Liver (tissue), 9 donors: ENCODE data around the gene GFOD2. TPM values are rescaled to one million over a fixed set of nuclear protein-coding genes. Genes with fewer than 3 reads are reported as not detected.

Experiments
- DNase-seq: peaks from one replicate; pipeline ENCODE4 v3.0.0-alpha.2; 2017; ENCODE audit warnings: low spot score
- H3K27ac ChIP-seq, 2 donors: one replicate each; pipeline ENCODE4 v1.7.0; 2013; ENCODE audit warnings: inconsistent platforms in 2 of 2, low read length in 2 of 2, control low read depth in 1 of 2, low read depth in 1 of 2, mild to moderate bottlenecking in 1 of 2
- H3K27me3 ChIP-seq, 4 donors: one replicate each; pipeline versions ENCODE4 v1.6.1 to v1.7.0; 2013; ENCODE audit warnings: low read length in 3 of 4, inconsistent platforms in 1 of 4, mild to moderate bottlenecking in 1 of 4, moderate library complexity in 1 of 4; ENCODE audit not compliant: control insufficient read depth in 4 of 4, insufficient read depth in 4 of 4
- H3K36me3 ChIP-seq, 4 donors: one replicate each; pipeline versions ENCODE4 v1.6.1 to v1.7.0; 2013; ENCODE audit warnings: low read length in 3 of 4, mild to moderate bottlenecking in 3 of 4, low read depth in 1 of 4, moderate library complexity in 1 of 4; ENCODE audit not compliant: control insufficient read depth in 4 of 4, insufficient read depth in 3 of 4
- H3K4me1 ChIP-seq, 4 donors: one replicate each; pipeline versions ENCODE4 v1.6.1 to v1.7.0; 2013; ENCODE audit warnings: low read length in 3 of 4, mild to moderate bottlenecking in 3 of 4, moderate library complexity in 1 of 4; ENCODE audit not compliant: control insufficient read depth in 4 of 4, insufficient read depth in 4 of 4
- H3K4me3 ChIP-seq, 3 donors: one replicate each; pipeline versions ENCODE4 v1.6.1 to v1.7.0; 2013; ENCODE audit warnings: low read length in 3 of 3, control low read depth in 1 of 3, low read depth in 1 of 3, mild to moderate bottlenecking in 1 of 3
- H3K9ac ChIP-seq, 2 donors: one replicate each; pipeline ENCODE4 v1.7.0; 2013; ENCODE audit warnings: low read length in 2 of 2, mild to moderate bottlenecking in 2 of 2, moderate library complexity in 2 of 2, control low read depth in 1 of 2, low read depth in 1 of 2
- H3K9me3 ChIP-seq, 4 donors: one replicate each; pipeline versions ENCODE4 v1.6.1 to v1.7.0; 2013; ENCODE audit warnings: low read length in 3 of 4; ENCODE audit not compliant: control insufficient read depth in 4 of 4
- EGR1 ChIP-seq, 2 donors: IDR thresholded peaks; 2 replicates each; pipeline ENCODE4 v1.6.1; 2016 to 2018; ENCODE audit warnings: antibody characterized with exemption in 2 of 2, low read depth in 2 of 2
- FOXA1 ChIP-seq: IDR thresholded peaks from 2 replicates; pipeline ENCODE4 v1.6.1; 2016; ENCODE audit warnings: antibody characterized with exemption
- FOXA2 ChIP-seq: IDR thresholded peaks from 2 replicates; pipeline ENCODE4 v1.6.1; 2016; ENCODE audit warnings: antibody characterized with exemption
- HNF4A ChIP-seq, 2 donors: conservative IDR thresholded peaks; 2 replicates each; pipeline ENCODE4 v1.6.1; 2016; ENCODE audit warnings: antibody characterized with exemption in 2 of 2, mild to moderate bottlenecking in 2 of 2
- HNF4G ChIP-seq: IDR thresholded peaks from 2 replicates; pipeline ENCODE4 v1.6.1; 2016; ENCODE audit warnings: antibody characterized with exemption
- JUND ChIP-seq, 2 donors: IDR thresholded peaks; 2 replicates each; pipeline ENCODE4 v1.6.1; 2016; ENCODE audit warnings: antibody characterized with exemption in 2 of 2
- NR2F2 ChIP-seq: IDR thresholded peaks from 2 replicates; pipeline ENCODE4 v1.6.1; 2016; ENCODE audit warnings: antibody characterized with exemption
- RAD21 ChIP-seq, 2 donors: IDR thresholded peaks; 2 replicates each; pipeline ENCODE4 v1.6.1; 2016; ENCODE audit warnings: antibody characterized with exemption in 2 of 2, mild to moderate bottlenecking in 2 of 2
- RXRA ChIP-seq, 2 donors: IDR thresholded peaks; 2 replicates each; pipeline ENCODE4 v1.6.1; 2017 to 2018; ENCODE audit warnings: antibody characterized with exemption in 2 of 2, mild to moderate bottlenecking in 1 of 2
- SP1 ChIP-seq: IDR thresholded peaks from 2 replicates; pipeline ENCODE4 v1.6.1; 2018; ENCODE audit warnings: antibody characterized with exemption, mild to moderate bottlenecking
- TAF1 ChIP-seq: conservative IDR thresholded peaks from 2 replicates; pipeline ENCODE4 v1.6.1; 2016; ENCODE audit warnings: antibody characterized with exemption, mild to moderate bottlenecking
- YY1 ChIP-seq: IDR thresholded peaks from 2 replicates; pipeline ENCODE4 v1.6.1; 2016; ENCODE audit warnings: antibody characterized with exemption, mild to moderate bottlenecking
- ZBTB33 ChIP-seq: IDR thresholded peaks from 2 replicates; pipeline ENCODE4 v1.6.1; 2016; ENCODE audit warnings: antibody characterized with exemption
- WGBS: extraction: QIAGEN DNeasy Blood & Tissue Kit; methylation state at CpG from one replicate; pipeline ENCODE4 v1.1.7; 2013; 5-methylcytosine and 5-hydroxymethylcytosine counted together
- polyA plus RNA-seq, 2 donors: library from polyadenylated mRNA; stranded (reverse) in 1 of 2; unstranded in 1 of 2; fragments of 200-250 nt in 1 of 2; fragments of >200 nt in 1 of 2; fragmentation: Nextera tagmentation in 1 of 2; extraction: Ambion mirVana in 1 of 2; gene quantifications; one replicate each; pipeline versions ENCODE4 v1.2.1 to v1.2.3, GENCODE V29; 2013 to 2015
- total RNA-seq, 2 donors: library from RNA; depleted of rRNA; stranded (reverse); fragments of >200 nt; gene quantifications; one replicate each; pipeline ENCODE4 v1.2.3, GENCODE V29; 2014
- TF ChIP-seq, protein P1 (sequence below): fragments of 150-350 bp; IDR thresholded peaks from 2 replicates; pipeline ENCODE4 v1.5.1; 2017; ENCODE audit warnings: improper control_type of control experiment, low read depth, low read length; ENCODE audit not compliant: missing input control
- TF ChIP-seq, protein P2 (sequence below): IDR thresholded peaks from 2 replicates; pipeline ENCODE4 v1.6.1; 2016; ENCODE audit warnings: antibody characterized with exemption
- TF ChIP-seq, protein P3 (sequence below): IDR thresholded peaks from 2 replicates; pipeline ENCODE4 v1.6.1; 2016; ENCODE audit warnings: antibody characterized with exemption
- donor health status: healthy.
- donor health status: healthy.
- donor health status: healthy.
- donor health status: healthy.
- donor health status: healthy.

Gene GFOD2
- total and polyA plus RNA-seq, 4 donors = 12.7 to 48.8 (median 28.9) TPM

GRCh38 chr16:67649494-67649931, 69.6 kb downstream of the GFOD2 start (continued):
- TF ChIP-seq, protein P1, sequence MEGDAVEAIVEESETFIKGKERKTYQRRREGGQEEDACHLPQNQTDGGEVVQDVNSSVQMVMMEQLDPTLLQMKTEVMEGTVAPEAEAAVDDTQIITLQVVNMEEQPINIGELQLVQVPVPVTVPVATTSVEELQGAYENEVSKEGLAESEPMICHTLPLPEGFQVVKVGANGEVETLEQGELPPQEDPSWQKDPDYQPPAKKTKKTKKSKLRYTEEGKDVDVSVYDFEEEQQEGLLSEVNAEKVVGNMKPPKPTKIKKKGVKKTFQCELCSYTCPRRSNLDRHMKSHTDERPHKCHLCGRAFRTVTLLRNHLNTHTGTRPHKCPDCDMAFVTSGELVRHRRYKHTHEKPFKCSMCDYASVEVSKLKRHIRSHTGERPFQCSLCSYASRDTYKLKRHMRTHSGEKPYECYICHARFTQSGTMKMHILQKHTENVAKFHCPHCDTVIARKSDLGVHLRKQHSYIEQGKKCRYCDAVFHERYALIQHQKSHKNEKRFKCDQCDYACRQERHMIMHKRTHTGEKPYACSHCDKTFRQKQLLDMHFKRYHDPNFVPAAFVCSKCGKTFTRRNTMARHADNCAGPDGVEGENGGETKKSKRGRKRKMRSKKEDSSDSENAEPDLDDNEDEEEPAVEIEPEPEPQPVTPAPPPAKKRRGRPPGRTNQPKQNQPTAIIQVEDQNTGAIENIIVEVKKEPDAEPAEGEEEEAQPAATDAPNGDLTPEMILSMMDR = no peak
- TF ChIP-seq FOXA1 (no peak), SP1 (no peak)

- 49% methylated on average over 35 of the region's 35 CpGs for WGBS
- Histone ChIP-seq H3K9ac (no peak overlapping the region), H3K27ac (no peak overlapping the region), H3K4me3 (no peak overlapping the region), H3K27me3 (no peaks in the 10 kb centered on the region), H3K4me1 (peaks cover 3 to 20% (median 11%) of the 10 kb centered on the region in 4 donors), H3K9me3 (no peaks in the 10 kb centered on the region), H3K36me3 (no peaks in the 10 kb centered on the region)
- DNase-seq = no peak
- TF ChIP-seq, protein P2, sequence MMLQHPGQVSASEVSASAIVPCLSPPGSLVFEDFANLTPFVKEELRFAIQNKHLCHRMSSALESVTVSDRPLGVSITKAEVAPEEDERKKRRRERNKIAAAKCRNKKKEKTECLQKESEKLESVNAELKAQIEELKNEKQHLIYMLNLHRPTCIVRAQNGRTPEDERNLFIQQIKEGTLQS = no peak
- TF ChIP-seq EGR1 (IDR thresholded peaks at IDR 0.05; ENCODE audit: low read depth in 2 of 2) = no peak
- no peak for TF ChIP-seq FOXA1
- TF ChIP-seq RXRA (IDR thresholded peaks at IDR 0.05) = no peak
- no peak for TF ChIP-seq RAD21 (IDR thresholded peaks at IDR 0.05)
Observed at GRCh38 chr16:67648764-67649407, 70.2 kb downstream of the GFOD2 start.

DNA sequence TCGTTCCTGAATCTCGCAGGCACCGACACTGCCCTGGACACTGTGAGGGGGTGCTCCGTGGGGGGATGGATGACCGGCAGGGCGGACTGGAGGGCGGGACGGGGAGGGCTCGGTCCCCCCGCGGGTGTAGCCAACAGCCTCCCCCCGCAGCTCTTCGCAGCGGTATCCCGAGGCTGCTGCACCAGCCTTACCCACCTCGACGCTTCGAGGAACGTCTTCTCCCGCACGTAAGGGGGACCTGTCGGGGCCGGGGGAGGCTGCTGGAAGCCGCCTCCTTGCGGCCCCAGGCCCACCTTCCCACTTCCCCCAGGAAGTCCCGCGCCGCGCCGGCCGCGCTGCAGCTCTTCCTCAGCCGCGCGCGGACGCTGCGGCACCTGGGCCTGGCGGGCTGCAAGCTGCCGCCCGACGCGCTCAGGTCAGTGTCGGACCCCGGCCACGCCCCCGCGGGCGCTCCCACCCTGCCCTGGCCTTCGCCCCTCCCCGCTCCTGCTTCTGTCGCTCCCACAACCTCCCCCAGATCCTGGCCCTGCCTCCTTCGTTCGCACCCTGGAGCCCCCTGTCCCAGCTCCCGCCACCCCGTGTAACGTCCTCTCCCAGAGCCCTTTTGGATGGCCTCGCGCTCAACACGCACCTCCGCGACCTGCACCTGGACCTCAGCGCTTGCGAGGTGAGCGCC, 70.9 kb downstream of the GFOD2 start:
- peaks cover 1 to 14% (median 10%) of the 10 kb centered on the region in 4 donors for H3K4me1 ChIP-seq
- TF ChIP-seq TAF1 (no peak), FOXA1 (no peak), FOXA2 (no peak), ZBTB33 (no peak), JUND (IDR thresholded peaks at IDR 0.05) (no peak), NR2F2 (no peak), HNF4A (conservative IDR thresholded peaks at IDR 0.05) (no peak), RXRA (IDR thresholded peaks at IDR 0.05) (no peak), EGR1 (IDR thresholded peaks at IDR 0.05; ENCODE audit: low read depth in 2 of 2) (no peak), YY1 (no peak), HNF4G (no peak)
- TF ChIP-seq, protein P3, sequence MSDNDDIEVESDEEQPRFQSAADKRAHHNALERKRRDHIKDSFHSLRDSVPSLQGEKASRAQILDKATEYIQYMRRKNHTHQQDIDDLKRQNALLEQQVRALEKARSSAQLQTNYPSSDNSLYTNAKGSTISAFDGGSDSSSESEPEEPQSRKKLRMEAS = no peak
- TF ChIP-seq, protein P1 = no peak
- no peaks in the 10 kb centered on the region for H3K27me3 ChIP-seq
- H3K36me3 ChIP-seq = no peaks in the 10 kb centered on the region
- no peak overlapping the region for H3K27ac ChIP-seq
- H3K9ac ChIP-seq = no peak overlapping the region
- 24% methylated on average over 65 of the region's 65 CpGs for WGBS
- DNase-seq = no peak
- H3K9me3 ChIP-seq = no peaks in the 10 kb centered on the region
- H3K4me3 ChIP-seq = no peak overlapping the region
